GM19328 (cell line): ENCODE results near the gene B3GLCT.

Experiments
- ATAC-seq: cut with Tn5 transposase; IDR thresholded peaks from one replicate; pipeline ENCODE4 v1.9.1; 2021; ENCODE audit warnings: mild to moderate bottlenecking, moderate library complexity; ENCODE audit not compliant: unreplicated experiment

B3GLCT gene

GRCh38 chr13:31267126-31267784 lies 67.5 kb downstream of the B3GLCT start:
- ATAC-seq, result no peak

GRCh38 chr13:31274390-31274789 lies 74.6 kb downstream of the B3GLCT start:
- no peak for ATAC-seq

GRCh38 chr13:31276421-31276820 lies 76.6 kb downstream of the B3GLCT start:
- ATAC-seq, result no peak

DNA sequence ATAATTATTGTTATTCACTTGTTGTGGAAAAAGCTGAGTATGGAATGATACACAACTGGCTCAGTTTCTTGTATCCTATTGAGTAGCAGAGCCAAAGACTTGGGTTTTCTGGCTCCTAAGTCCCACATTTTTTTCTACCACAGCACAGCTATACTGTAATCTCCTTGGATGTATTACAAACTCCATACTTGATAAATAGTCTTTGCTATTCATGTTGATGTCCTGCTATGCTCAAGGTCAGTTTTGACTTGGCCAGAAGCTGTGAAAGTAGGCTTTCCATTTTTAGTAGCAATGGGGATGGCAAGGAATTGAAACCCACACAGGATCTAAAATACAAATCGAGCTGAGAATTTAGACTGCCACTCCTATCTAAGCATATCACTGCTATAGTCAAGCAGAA lies 79.1 kb downstream of the B3GLCT start:
- ATAC-seq, result no peak

GRCh38 chr13:31282741-31283455 lies 83.1 kb downstream of the B3GLCT start:
- ATAC-seq, result no peak

- no peak for ATAC-seq
Observed at GRCh38 chr13:31286930-31287329, 87.2 kb downstream of the B3GLCT start.

GRCh38 chr13:31301119-31301518 lies 101.3 kb downstream of the B3GLCT start:
- no peak for ATAC-seq

- ATAC-seq, result no peak
Observed at GRCh38 chr13:31310356-31310755, 110.6 kb downstream of the B3GLCT start.

GRCh38 chr13:31310786-31311185 lies 111.0 kb downstream of the B3GLCT start:
- ATAC-seq, result no peak

DNA sequence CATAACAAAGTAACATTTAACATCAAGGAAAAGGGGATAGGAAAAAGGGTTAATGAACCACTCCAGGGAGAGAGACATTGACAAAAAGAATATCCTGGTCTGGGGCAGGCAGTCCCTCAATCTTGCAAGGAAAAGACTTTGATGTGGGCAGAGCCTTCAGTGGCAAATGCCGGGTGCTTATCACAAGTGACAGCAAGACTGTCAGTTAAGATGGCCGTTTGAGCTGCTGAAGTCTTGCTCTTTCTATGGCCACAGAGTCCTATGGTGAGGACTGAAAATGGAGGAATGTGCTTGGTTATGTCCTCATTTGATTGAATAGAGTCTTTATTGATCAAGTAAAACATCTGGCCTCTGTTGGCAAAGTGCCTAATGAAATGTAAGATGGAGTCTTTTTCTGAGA lies 112.1 kb downstream of the B3GLCT start:
- ATAC-seq, result no peak

DNA sequence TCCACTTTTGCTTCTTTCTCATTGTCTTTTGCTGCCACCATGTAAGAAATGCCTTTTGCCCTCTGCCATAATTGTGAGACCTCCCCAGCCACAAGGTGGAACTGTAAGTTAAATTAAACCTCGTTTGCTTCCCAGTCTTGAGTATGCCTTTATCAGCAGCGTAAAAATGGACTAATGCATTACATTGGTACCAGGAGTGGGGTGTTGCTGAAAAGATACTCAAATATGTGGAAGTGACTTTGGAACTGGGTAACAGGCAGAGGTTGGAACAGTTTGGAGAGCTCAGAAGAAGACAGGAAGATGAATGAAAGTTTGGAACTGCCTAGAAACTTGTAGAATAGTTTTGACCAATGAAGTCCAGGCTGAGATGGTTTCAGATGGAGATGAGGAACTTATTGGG lies 115.2 kb downstream of the B3GLCT start:
- no peak for ATAC-seq

DNA sequence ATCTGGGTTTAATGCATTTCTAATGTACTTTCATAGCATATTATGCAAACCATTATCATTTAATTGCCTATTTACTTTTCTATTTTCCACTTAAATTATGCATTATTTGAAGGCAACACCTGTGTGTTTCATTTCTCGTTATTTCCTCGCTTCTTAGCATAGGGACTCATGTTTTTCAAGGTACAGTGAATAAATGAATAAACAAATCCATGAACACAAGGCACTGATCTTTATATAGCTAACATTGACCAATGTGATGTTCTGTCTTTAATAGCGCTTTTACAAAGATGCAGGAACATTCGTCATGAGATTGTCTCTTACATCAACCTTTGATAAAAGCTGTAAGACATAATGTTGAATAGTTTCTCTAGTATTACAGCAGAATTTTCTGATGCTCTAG lies 121.2 kb downstream of the B3GLCT start:
- no peak for ATAC-seq

GRCh38 chr13:31321457-31321856 lies 121.7 kb downstream of the B3GLCT start:
- no peak for ATAC-seq

DNA sequence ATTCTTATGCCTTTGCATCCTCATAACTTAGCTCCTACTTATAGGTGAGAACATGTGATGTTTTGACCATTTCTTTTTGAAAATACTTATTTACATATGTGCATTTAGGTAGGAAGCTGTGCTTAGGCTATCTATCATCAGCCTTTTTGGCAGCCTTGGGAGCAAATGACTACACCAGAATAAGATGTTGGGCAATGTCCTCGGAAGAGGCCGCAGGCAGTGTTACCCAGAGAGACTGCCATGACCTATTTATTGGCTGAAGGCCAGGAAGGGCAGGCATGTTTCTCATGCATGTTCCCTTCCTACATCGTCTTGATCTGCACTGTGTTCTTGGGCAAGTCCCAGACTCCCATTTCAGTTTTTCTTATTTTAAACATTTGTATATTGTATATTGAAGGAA lies 122.3 kb downstream of the B3GLCT start:
- no peak for ATAC-seq

- ATAC-seq, result no peak
Observed at GRCh38 chr13:31322702-31323405, 123.1 kb downstream of the B3GLCT start.

GRCh38 chr13:31327182-31327860 lies 127.5 kb downstream of the B3GLCT start:
- ATAC-seq, result no peak

GRCh38 chr13:31328549-31329235 lies 128.9 kb downstream of the B3GLCT start:
- no peak for ATAC-seq

GRCh38 chr13:31330236-31330635 lies 130.5 kb downstream of the B3GLCT start:
- ATAC-seq, result no peak

GRCh38 chr13:31331068-31331467 lies 131.3 kb downstream of the B3GLCT start:
- no peak for ATAC-seq

GRCh38 chr13:31334547-31334946 lies 134.8 kb downstream of the B3GLCT start:
- no peak for ATAC-seq

DNA sequence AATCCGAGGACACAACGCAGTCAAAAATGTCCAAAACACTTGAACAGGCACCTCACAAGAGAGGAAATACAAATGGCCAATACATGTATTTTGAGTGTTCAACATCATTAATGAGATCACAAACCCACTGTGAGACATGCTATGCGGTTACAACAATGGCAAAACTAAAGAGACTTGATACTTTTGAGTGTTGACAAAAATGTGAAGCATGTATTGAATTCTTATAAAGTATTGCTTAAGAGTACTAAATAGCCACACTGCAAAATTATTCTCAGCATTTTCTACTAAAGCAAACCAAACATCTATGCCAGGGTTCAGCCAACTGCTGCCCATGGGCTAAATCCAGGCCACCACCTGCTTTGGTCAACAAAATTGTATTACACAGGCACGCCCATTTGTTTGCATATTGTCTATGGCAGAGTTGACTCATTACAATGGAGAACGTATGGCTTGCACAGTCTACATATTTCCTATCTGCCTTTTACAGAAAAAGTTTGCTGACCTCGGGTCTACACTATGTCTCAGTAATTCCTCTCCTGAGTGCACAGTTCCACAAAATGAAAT lies 135.3 kb downstream of the B3GLCT start:
- ATAC-seq, result no peak
